Measurements from ENCODE around the gene MC2R.

MC2R gene

GRCh38 chr18:13878857-13879256, 36.5 kb downstream of the MC2R start:
- no peak for TF ChIP-seq GATA3 (IDR thresholded peaks at IDR 0.05; ENCODE audit: low read depth, low read length)

- TF ChIP-seq GATA2 (IDR thresholded peaks at IDR 0.05; ENCODE audit: low read depth, low read length) (no peak), GATA3 (IDR thresholded peaks at IDR 0.05; ENCODE audit: low read depth, low read length) (no peak)
These were observed 38.2 kb downstream of the MC2R start for GRCh38 chr18:13877157-13877556.

GRCh38 chr18:13874558-13874957, 40.8 kb downstream of the MC2R start:
- TF ChIP-seq GATA2 (IDR thresholded peaks at IDR 0.05; ENCODE audit: low read depth, low read length), result no peak
- TF ChIP-seq GATA3 (IDR thresholded peaks at IDR 0.05; ENCODE audit: low read depth, low read length), result no peak

- TF ChIP-seq GATA2 (IDR thresholded peaks at IDR 0.05; ENCODE audit: low read depth, low read length) (no peak), GATA3 (IDR thresholded peaks at IDR 0.05; ENCODE audit: low read depth, low read length) (no peak)
These were observed 42.4 kb downstream of the MC2R start for GRCh38 chr18:13872932-13873331.

- TF ChIP-seq GATA2 (IDR thresholded peaks at IDR 0.05; ENCODE audit: low read depth, low read length) (no peak), GATA3 (IDR thresholded peaks at IDR 0.05; ENCODE audit: low read depth, low read length) (no peak)
These were observed 43.0 kb downstream of the MC2R start for GRCh38 chr18:13872373-13872772.

- no peak for TF ChIP-seq GATA2 (IDR thresholded peaks at IDR 0.05; ENCODE audit: low read depth, low read length)
- no peak for TF ChIP-seq GATA3 (IDR thresholded peaks at IDR 0.05; ENCODE audit: low read depth, low read length)
These were observed 43.6 kb downstream of the MC2R start for GRCh38 chr18:13871701-13872100.

- no peak for TF ChIP-seq GATA2 (IDR thresholded peaks at IDR 0.05; ENCODE audit: low read depth, low read length)
- TF ChIP-seq GATA3 (IDR thresholded peaks at IDR 0.05; ENCODE audit: low read depth, low read length), result no peak
These were observed 46.6 kb downstream of the MC2R start for GRCh38 chr18:13868501-13869271.

GRCh38 chr18:13849791-13850190, 65.5 kb downstream of the MC2R start:
- TF ChIP-seq GATA2 (IDR thresholded peaks at IDR 0.05; ENCODE audit: low read depth, low read length) (no peak), GATA3 (IDR thresholded peaks at IDR 0.05; ENCODE audit: low read depth, low read length) (no peak)

- TF ChIP-seq GATA2 (IDR thresholded peaks at IDR 0.05; ENCODE audit: low read depth, low read length), result no peak
- no peak for TF ChIP-seq GATA3 (IDR thresholded peaks at IDR 0.05; ENCODE audit: low read depth, low read length)
These were observed 78.8 kb downstream of the MC2R start for GRCh38 chr18:13836559-13836958.

GRCh38 chr18:13835202-13835601, 80.1 kb downstream of the MC2R start:
- TF ChIP-seq GATA2 (IDR thresholded peaks at IDR 0.05; ENCODE audit: low read depth, low read length) (no peak), GATA3 (IDR thresholded peaks at IDR 0.05; ENCODE audit: low read depth, low read length) (no peak)

GRCh38 chr18:13834496-13835015, 80.8 kb downstream of the MC2R start:
- TF ChIP-seq GATA2 (IDR thresholded peaks at IDR 0.05; ENCODE audit: low read depth, low read length), result no peak
- TF ChIP-seq GATA3 (IDR thresholded peaks at IDR 0.05; ENCODE audit: low read depth, low read length), result no peak
